ENCODE measurements around the gene KLHL7.

The KLHL7 gene

GRCh38 chr7:23158546-23158945, 53.0 kb downstream of the KLHL7 start:
- no peaks in the 10 kb centered on the region for H3K36me3 ChIP-seq (ENCODE audit: control insufficient read depth, insufficient read depth, low read length)
- H3K4me1 ChIP-seq (ENCODE audit: control insufficient read depth, insufficient read depth, low read length) = no peaks in the 10 kb centered on the region
- H3K4me3 ChIP-seq (ENCODE audit: low read depth, low read length) = no peak overlapping the region
- no peaks in the 10 kb centered on the region for H3K27me3 ChIP-seq (ENCODE audit: control insufficient read depth, insufficient read depth, low read length)
- no peak overlapping the region for H3K9ac ChIP-seq (ENCODE audit: low read depth, low read length)
- H3K9me3 ChIP-seq (ENCODE audit: control insufficient read depth, insufficient read depth, low read length) = no peaks in the 10 kb centered on the region

GRCh38 chr7:23161482-23161881, 55.9 kb downstream of the KLHL7 start:
- H3K4me1 ChIP-seq (ENCODE audit: control insufficient read depth, insufficient read depth, low read length) = no peaks in the 10 kb centered on the region
- no peak overlapping the region for H3K4me3 ChIP-seq (ENCODE audit: low read depth, low read length)
- no peaks in the 10 kb centered on the region for H3K36me3 ChIP-seq (ENCODE audit: control insufficient read depth, insufficient read depth, low read length)
- H3K9me3 ChIP-seq (ENCODE audit: control insufficient read depth, insufficient read depth, low read length) = no peaks in the 10 kb centered on the region
- H3K9ac ChIP-seq (ENCODE audit: low read depth, low read length) = no peak overlapping the region
- no peaks in the 10 kb centered on the region for H3K27me3 ChIP-seq (ENCODE audit: control insufficient read depth, insufficient read depth, low read length)

GRCh38 chr7:23164846-23165245, 59.3 kb downstream of the KLHL7 start:
- Histone ChIP-seq H3K27me3 (ENCODE audit: control insufficient read depth, insufficient read depth, low read length) (no peaks in the 10 kb centered on the region), H3K9ac (ENCODE audit: low read depth, low read length) (no peak overlapping the region), H3K9me3 (ENCODE audit: control insufficient read depth, insufficient read depth, low read length) (no peaks in the 10 kb centered on the region), H3K4me3 (ENCODE audit: low read depth, low read length) (no peak overlapping the region), H3K36me3 (ENCODE audit: control insufficient read depth, insufficient read depth, low read length) (no peaks in the 10 kb centered on the region), H3K4me1 (ENCODE audit: control insufficient read depth, insufficient read depth, low read length) (no peaks in the 10 kb centered on the region)

DNA sequence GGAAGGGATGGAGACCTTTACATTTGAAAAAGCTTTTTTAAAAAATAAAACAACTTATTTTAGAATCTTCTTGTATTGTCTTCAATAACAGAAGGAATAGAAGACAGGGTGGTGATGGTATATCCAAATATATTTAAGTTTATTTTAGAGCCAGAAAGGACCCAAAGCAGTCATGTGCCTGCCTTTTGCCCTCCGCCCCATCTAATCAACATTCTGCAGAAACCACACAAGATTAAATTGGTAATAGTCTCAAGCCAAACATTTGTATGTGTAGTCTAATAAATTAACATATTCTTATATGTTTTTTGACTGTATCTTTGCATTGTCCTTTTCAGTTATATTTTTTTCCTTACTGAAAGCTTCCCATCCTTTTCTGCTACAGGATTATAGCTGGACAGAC, 59.7 kb downstream of the KLHL7 start:
- Histone ChIP-seq H3K4me3 (ENCODE audit: low read depth, low read length) (no peak overlapping the region), H3K9ac (ENCODE audit: low read depth, low read length) (no peak overlapping the region), H3K9me3 (ENCODE audit: control insufficient read depth, insufficient read depth, low read length) (no peaks in the 10 kb centered on the region), H3K27me3 (ENCODE audit: control insufficient read depth, insufficient read depth, low read length) (no peaks in the 10 kb centered on the region), H3K36me3 (ENCODE audit: control insufficient read depth, insufficient read depth, low read length) (no peaks in the 10 kb centered on the region), H3K4me1 (ENCODE audit: control insufficient read depth, insufficient read depth, low read length) (no peaks in the 10 kb centered on the region)

DNA sequence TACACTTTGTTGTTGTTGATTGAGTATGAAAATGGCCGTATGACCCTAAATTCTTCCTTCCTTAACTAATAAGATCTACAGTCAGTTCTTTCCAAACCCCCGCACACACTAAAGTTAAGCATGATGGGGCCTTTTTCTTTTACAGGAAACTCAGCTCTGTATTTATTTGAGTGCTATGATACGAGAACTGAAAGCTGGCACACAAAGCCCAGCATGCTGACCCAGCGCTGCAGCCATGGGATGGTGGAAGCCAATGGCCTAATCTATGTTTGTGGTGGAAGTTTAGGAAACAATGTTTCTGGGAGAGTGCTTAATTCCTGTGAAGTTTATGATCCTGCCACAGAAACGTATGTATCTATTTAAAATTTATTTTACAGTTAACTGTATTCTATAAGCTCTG, 62.1 kb downstream of the KLHL7 start:
- no peaks in the 10 kb centered on the region for H3K27me3 ChIP-seq (ENCODE audit: control insufficient read depth, insufficient read depth, low read length)
- no peaks in the 10 kb centered on the region for H3K9me3 ChIP-seq (ENCODE audit: control insufficient read depth, insufficient read depth, low read length)
- no peaks in the 10 kb centered on the region for H3K36me3 ChIP-seq (ENCODE audit: control insufficient read depth, insufficient read depth, low read length)
- H3K9ac ChIP-seq (ENCODE audit: low read depth, low read length) = no peak overlapping the region
- H3K4me1 ChIP-seq (ENCODE audit: control insufficient read depth, insufficient read depth, low read length) = no peaks in the 10 kb centered on the region
- H3K4me3 ChIP-seq (ENCODE audit: low read depth, low read length) = no peak overlapping the region

DNA sequence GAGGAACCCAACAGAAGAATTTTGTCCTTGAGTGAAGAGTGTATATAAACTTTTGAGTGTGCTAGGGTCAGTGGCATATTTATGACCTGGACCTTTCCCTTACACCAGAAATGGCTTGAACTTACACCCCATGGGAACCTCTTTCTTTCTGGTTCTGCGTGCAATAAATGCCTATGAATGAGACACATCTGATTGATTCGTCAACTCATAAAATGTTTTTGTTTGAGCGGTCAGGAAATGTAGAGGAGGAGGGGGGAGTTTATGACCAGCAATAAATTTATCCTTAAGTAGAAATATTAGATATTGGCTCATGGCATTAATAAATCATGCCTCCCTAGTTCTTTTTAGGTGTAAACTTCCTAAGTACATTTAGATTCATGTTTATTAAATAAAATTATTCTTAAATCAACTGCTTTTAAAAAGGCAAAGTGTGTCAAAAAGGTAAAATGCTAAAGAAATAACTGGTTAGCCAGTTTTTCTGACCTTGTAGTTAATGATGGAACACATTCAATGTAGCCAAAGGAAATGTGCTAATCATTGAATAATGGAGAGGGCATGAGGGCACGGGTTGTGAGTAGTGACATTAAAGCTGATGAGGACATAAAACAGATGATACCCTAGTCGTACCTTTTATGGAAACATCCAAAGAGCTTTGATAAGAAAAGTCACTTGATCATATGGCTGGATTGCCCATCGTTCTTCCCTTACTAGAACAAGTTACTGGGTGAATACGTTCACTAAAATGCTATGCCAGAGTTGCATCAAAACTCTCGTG, 62.7 kb downstream of the KLHL7 start:
- Histone ChIP-seq H3K9me3 (ENCODE audit: control insufficient read depth, insufficient read depth, low read length) (no peaks in the 10 kb centered on the region), H3K4me3 (ENCODE audit: low read depth, low read length) (no peak overlapping the region), H3K27me3 (ENCODE audit: control insufficient read depth, insufficient read depth, low read length) (no peaks in the 10 kb centered on the region), H3K4me1 (ENCODE audit: control insufficient read depth, insufficient read depth, low read length) (no peaks in the 10 kb centered on the region), H3K9ac (ENCODE audit: low read depth, low read length) (no peak overlapping the region), H3K36me3 (ENCODE audit: control insufficient read depth, insufficient read depth, low read length) (no peaks in the 10 kb centered on the region)

GRCh38 chr7:23175938-23176337, 70.4 kb downstream of the KLHL7 start:
- H3K4me1 ChIP-seq (ENCODE audit: control insufficient read depth, insufficient read depth, low read length) = no peaks in the 10 kb centered on the region
- no peak overlapping the region for H3K4me3 ChIP-seq (ENCODE audit: low read depth, low read length)
- H3K27me3 ChIP-seq (ENCODE audit: control insufficient read depth, insufficient read depth, low read length) = no peaks in the 10 kb centered on the region
- no peaks in the 10 kb centered on the region for H3K9me3 ChIP-seq (ENCODE audit: control insufficient read depth, insufficient read depth, low read length)
- H3K36me3 ChIP-seq (ENCODE audit: control insufficient read depth, insufficient read depth, low read length) = no peaks in the 10 kb centered on the region
- H3K9ac ChIP-seq (ENCODE audit: low read depth, low read length) = no peak overlapping the region

GRCh38 chr7:23181684-23182553, 76.3 kb downstream of the KLHL7 start, which contains the start of gene NUP42:
Gene NUP42, plus strand, starts transcription at chr7:23182048. Its CDS starts 38 bp downstream, at chr7:23182086.
- H3K9me3 ChIP-seq (ENCODE audit: control insufficient read depth, insufficient read depth, low read length) = no peaks in the 10 kb centered on the region
- peak within 1 kb of the TSS; percentile 98 for H3K4me3 ChIP-seq (ENCODE audit: low read depth, low read length)
- H3K27me3 ChIP-seq (ENCODE audit: control insufficient read depth, insufficient read depth, low read length) = no peaks in the 10 kb centered on the region
- H3K4me1 ChIP-seq (ENCODE audit: control insufficient read depth, insufficient read depth, low read length) = no peaks in the 10 kb centered on the region
- H3K36me3 ChIP-seq (ENCODE audit: control insufficient read depth, insufficient read depth, low read length) = no peaks in the 10 kb centered on the region
- peak within 1 kb of the TSS; percentile 92 for H3K9ac ChIP-seq (ENCODE audit: low read depth, low read length)

DNA sequence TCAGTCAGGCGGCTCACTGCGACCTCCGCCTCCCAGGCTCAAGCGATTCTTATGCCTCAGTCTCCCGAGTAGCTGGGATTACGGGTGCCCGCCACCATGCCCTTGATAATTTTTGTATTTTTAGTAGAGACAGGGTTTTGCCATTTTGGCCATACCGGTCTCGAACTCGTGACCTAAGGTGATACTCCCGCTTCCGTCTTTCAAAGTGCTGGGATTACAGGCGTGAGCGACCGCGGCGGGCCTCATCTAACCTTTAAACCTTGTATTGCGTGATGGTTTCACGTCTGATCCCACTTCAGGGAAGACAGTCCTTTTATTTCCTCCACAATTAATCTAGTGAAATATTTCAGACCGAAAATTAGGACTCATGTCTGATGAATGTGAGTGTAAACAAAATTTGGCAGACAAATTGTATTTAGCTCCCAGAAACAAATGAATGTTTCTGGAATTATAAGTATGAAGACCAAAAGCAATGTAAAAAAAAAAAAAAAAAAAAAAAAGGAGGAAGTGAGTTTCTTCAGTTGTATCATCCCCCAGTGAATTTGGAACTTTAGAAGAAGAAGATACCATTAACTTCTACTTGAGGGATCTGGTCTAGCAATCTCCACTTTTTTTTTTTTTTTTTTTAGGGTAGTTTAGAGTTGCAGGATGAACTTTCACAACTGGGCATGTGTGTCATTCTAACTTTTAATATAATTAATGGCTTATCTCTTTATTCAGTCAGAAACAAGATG, 77.9 kb downstream of the KLHL7 start:
- H3K9me3 ChIP-seq (ENCODE audit: control insufficient read depth, insufficient read depth, low read length) = no peaks in the 10 kb centered on the region
- H3K36me3 ChIP-seq (ENCODE audit: control insufficient read depth, insufficient read depth, low read length) = peaks cover 4% of the 10 kb centered on the region
- H3K4me3 ChIP-seq (ENCODE audit: low read depth, low read length) = peak overlapping the region; percentile 98
- H3K9ac ChIP-seq (ENCODE audit: low read depth, low read length) = no peak overlapping the region
- H3K4me1 ChIP-seq (ENCODE audit: control insufficient read depth, insufficient read depth, low read length) = no peaks in the 10 kb centered on the region
- H3K27me3 ChIP-seq (ENCODE audit: control insufficient read depth, insufficient read depth, low read length) = no peaks in the 10 kb centered on the region

GRCh38 chr7:23184291-23184690, 78.7 kb downstream of the KLHL7 start:
- H3K4me3 ChIP-seq (ENCODE audit: low read depth, low read length) = no peak overlapping the region
- H3K36me3 ChIP-seq (ENCODE audit: control insufficient read depth, insufficient read depth, low read length) = peaks cover 4% of the 10 kb centered on the region

DNA sequence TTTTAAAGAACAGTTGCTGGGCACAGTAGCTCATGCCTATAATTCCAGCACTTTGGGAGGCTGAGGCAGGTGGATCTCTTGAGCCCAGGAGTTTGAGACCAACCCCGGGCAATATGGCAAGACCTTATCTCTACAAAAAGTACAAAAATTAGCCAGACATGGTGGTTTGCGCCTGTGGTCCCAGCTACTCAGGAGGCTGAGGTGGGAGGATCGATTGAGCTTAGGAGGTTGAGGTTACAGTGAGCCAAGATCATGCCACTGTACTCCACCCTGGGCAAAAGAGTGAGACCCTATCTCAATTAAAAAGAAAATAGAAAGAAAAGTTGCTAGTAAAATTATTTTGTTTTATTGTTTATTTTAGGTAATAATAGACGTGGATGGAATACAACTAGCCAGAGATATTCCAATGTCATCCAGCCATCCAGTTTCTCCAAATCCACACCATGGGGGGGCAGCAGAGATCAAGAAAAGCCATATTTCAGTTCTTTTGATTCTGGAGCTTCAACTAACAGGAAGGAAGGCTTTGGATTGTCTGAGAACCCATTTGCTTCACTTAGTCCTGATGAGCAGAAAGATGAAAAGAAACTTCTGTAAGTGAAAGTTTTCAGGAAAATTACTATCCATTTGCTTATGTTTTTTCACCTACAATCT, 79.2 kb downstream of the KLHL7 start:
- no peaks in the 10 kb centered on the region for H3K27me3 ChIP-seq (ENCODE audit: control insufficient read depth, insufficient read depth, low read length)
- H3K4me1 ChIP-seq (ENCODE audit: control insufficient read depth, insufficient read depth, low read length) = no peaks in the 10 kb centered on the region
- H3K9ac ChIP-seq (ENCODE audit: low read depth, low read length) = no peak overlapping the region
- H3K4me3 ChIP-seq (ENCODE audit: low read depth, low read length) = no peak overlapping the region
- peaks cover 4% of the 10 kb centered on the region for H3K36me3 ChIP-seq (ENCODE audit: control insufficient read depth, insufficient read depth, low read length)
- no peaks in the 10 kb centered on the region for H3K9me3 ChIP-seq (ENCODE audit: control insufficient read depth, insufficient read depth, low read length)

More at GRCh38 chr7:23184291-23184690, 78.7 kb downstream of the KLHL7 start:
- Histone ChIP-seq H3K9me3 (ENCODE audit: control insufficient read depth, insufficient read depth, low read length) (no peaks in the 10 kb centered on the region), H3K9ac (ENCODE audit: low read depth, low read length) (no peak overlapping the region), H3K4me1 (ENCODE audit: control insufficient read depth, insufficient read depth, low read length) (no peaks in the 10 kb centered on the region), H3K27me3 (ENCODE audit: control insufficient read depth, insufficient read depth, low read length) (no peaks in the 10 kb centered on the region)

Data from iPS-15b (cell line).